ENCODE measurements around the gene PLEKHJ1. TPM values are rescaled to one million over a fixed set of nuclear protein-coding genes. Genes with fewer than 3 reads are reported as not detected.
A peak's percentile ranks its signal among the peaks of the same experiment; 100 is the strongest.

Gene PLEKHJ1
- total and polyA plus RNA-seq, 2 donors, result 62.0 to 97.7 TPM

DNA sequence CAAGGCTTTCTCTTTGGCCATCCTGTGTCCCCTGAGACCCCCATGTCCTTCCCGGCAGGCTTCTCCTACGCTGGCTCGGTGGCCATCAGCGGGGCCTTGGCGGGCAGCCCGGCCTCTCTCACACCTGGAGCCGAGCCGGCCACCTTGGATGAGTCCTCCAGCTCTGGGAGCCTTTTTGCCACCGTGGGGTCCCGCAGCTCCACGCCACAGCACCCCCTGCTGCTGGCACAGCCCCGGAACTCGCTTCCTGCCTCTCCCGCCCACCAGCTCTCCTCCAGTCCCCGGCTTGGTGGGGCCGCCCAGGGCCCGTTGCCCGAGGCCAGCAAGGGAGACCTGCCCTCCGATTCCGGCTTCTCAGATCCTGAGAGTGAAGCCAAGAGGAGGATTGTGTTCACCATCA is 14.2 kb downstream of the PLEKHJ1 start:
- Histone ChIP-seq H3K9me3 (ENCODE audit: control insufficient read depth in 2 of 2, insufficient read depth in 1 of 2, low read length in 1 of 2) (no peaks in the 10 kb centered on the region), H3K4me3 (ENCODE audit: low read length in 2 of 2) (no peak overlapping the region), H3K36me3 (ENCODE audit: control insufficient read depth in 2 of 2, insufficient read depth in 2 of 2, low read length in 1 of 2) (peaks cover 86 to 94% of the 10 kb centered on the region in 2 donors), H3K27me3 (ENCODE audit: control insufficient read depth in 2 of 2, insufficient read depth in 1 of 2, low read length in 1 of 2) (no peaks in the 10 kb centered on the region), H3K4me1 (ENCODE audit: control insufficient read depth in 2 of 2, insufficient read depth in 2 of 2, low read length in 2 of 2) (no peaks in the 10 kb centered on the region), H3K27ac (ENCODE audit: low read depth in 1 of 2, low read length in 1 of 2) (no peak overlapping the region)
- 97% methylated on average over 20 of the region's 20 CpGs for WGBS
- DNase-seq (ENCODE audit: low read depth in 6 of 9, low spot score in 9 of 9), result no peak

DNA sequence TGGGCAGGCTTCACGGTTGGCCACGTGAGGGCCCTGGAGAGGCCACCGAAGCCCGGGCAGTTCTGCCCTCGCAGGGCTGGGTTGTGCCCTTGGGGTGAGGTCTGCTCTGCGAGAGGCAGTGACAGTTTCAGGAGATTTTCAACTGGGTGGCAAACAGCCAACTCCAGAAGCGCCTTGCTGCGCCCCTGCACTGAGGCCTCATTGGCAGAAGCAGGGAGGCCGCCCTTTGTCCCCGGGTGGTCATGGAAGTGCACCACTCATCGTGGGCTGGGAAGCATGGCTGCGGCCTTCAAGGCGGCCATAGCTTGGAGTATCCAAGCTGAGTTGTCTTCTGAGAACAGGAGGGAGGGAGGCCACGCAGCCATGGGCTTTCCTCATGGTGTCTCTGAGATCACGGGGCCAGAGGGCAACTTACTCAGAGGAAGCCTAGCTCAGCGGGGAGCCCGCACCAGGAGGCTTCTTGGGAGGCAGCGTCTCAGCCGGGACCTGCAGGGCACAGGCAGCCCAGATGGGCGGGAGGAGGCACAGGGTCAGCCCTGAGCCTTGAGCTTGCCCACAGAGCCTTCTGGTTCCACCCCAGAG is 14.8 kb downstream of the PLEKHJ1 start:
- H3K9me3 ChIP-seq (ENCODE audit: control insufficient read depth in 2 of 2, insufficient read depth in 1 of 2, low read length in 1 of 2), result no peaks in the 10 kb centered on the region
- DNase-seq (ENCODE audit: low read depth in 6 of 9, low spot score in 9 of 9), result no peak
- H3K27ac ChIP-seq (ENCODE audit: low read depth in 1 of 2, low read length in 1 of 2), result no peak overlapping the region
- 98% methylated on average over 20 of the region's 20 CpGs for WGBS
- H3K27me3 ChIP-seq (ENCODE audit: control insufficient read depth in 2 of 2, insufficient read depth in 1 of 2, low read length in 1 of 2), result no peaks in the 10 kb centered on the region
- H3K4me3 ChIP-seq (ENCODE audit: low read length in 2 of 2), result no peak overlapping the region
- peaks cover 89 to 94% of the 10 kb centered on the region in 2 donors for H3K36me3 ChIP-seq (ENCODE audit: control insufficient read depth in 2 of 2, insufficient read depth in 2 of 2, low read length in 1 of 2)
- peaks cover 0 to 2% of the 10 kb centered on the region in 2 donors for H3K4me1 ChIP-seq (ENCODE audit: control insufficient read depth in 2 of 2, insufficient read depth in 2 of 2, low read length in 2 of 2)

- peaks cover 0 to 12% of the 10 kb centered on the region in 2 donors for H3K4me1 ChIP-seq (ENCODE audit: control insufficient read depth in 2 of 2, insufficient read depth in 2 of 2, low read length in 2 of 2)
- H3K27ac ChIP-seq (ENCODE audit: low read depth in 1 of 2, low read length in 1 of 2), result no peak overlapping the region
- H3K4me3 ChIP-seq (ENCODE audit: low read length in 2 of 2), result no peak overlapping the region
- DNase-seq (ENCODE audit: low read depth in 6 of 9, low spot score in 9 of 9), result no peak
- no peaks in the 10 kb centered on the region for H3K27me3 ChIP-seq (ENCODE audit: control insufficient read depth in 2 of 2, insufficient read depth in 1 of 2, low read length in 1 of 2)
- H3K36me3 ChIP-seq (ENCODE audit: control insufficient read depth in 2 of 2, insufficient read depth in 2 of 2, low read length in 1 of 2), result peaks cover 88 to 94% of the 10 kb centered on the region in 2 donors
- WGBS, result over 99% methylated on average over 21 of the region's 21 CpGs
- no peaks in the 10 kb centered on the region for H3K9me3 ChIP-seq (ENCODE audit: control insufficient read depth in 2 of 2, insufficient read depth in 1 of 2, low read length in 1 of 2)
These were observed 16.4 kb downstream of the PLEKHJ1 start for GRCh38 chr19:2219726-2220125.

DNA sequence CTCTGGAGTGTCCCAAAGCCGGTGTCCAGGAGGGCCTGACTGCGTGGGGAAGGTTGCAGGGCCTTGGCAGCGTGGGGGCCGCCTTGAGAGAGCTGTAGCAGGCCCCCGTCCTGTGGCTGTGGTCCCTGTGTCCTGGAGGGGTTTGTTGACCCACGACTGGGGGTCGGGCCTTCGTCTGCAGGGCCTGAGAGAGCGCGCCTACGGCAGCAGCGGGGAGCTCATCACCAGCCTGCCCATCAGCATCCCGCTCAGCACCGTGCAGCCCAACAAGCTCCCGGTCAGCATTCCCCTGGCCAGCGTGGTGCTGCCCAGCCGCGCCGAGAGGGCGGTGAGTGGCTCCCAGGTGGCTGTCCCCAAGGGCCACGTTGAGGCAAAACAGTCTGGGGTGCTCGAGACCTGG is 18.5 kb downstream of the PLEKHJ1 start:
- H3K4me1 ChIP-seq (ENCODE audit: control insufficient read depth in 2 of 2, insufficient read depth in 2 of 2, low read length in 2 of 2), result peaks cover 0 to 26% of the 10 kb centered on the region in 2 donors
- 98% methylated on average over 22 of the region's 22 CpGs for WGBS
- no peaks in the 10 kb centered on the region for H3K9me3 ChIP-seq (ENCODE audit: control insufficient read depth in 2 of 2, insufficient read depth in 1 of 2, low read length in 1 of 2)
- peaks cover 90 to 94% of the 10 kb centered on the region in 2 donors for H3K36me3 ChIP-seq (ENCODE audit: control insufficient read depth in 2 of 2, insufficient read depth in 2 of 2, low read length in 1 of 2)
- H3K4me3 ChIP-seq (ENCODE audit: low read length in 2 of 2), result no peak overlapping the region
- DNase-seq (ENCODE audit: low read depth in 6 of 9, low spot score in 9 of 9), result no peak
- no peak overlapping the region for H3K27ac ChIP-seq (ENCODE audit: low read depth in 1 of 2, low read length in 1 of 2)
- H3K27me3 ChIP-seq (ENCODE audit: control insufficient read depth in 2 of 2, insufficient read depth in 1 of 2, low read length in 1 of 2), result no peaks in the 10 kb centered on the region

GRCh38 chr19:2216361-2217225 is 19.5 kb downstream of the PLEKHJ1 start:
- DNase-seq (ENCODE audit: low read depth in 6 of 9, low spot score in 9 of 9), result no peak
- no peak overlapping the region for H3K27ac ChIP-seq (ENCODE audit: low read depth in 1 of 2, low read length in 1 of 2)
- no peaks in the 10 kb centered on the region for H3K27me3 ChIP-seq (ENCODE audit: control insufficient read depth in 2 of 2, insufficient read depth in 1 of 2, low read length in 1 of 2)
- no peak overlapping the region for H3K4me3 ChIP-seq (ENCODE audit: low read length in 2 of 2)
- peaks cover 0 to 26% of the 10 kb centered on the region in 2 donors for H3K4me1 ChIP-seq (ENCODE audit: control insufficient read depth in 2 of 2, insufficient read depth in 2 of 2, low read length in 2 of 2)
- 97% methylated on average over 43 of the region's 43 CpGs for WGBS
- peaks cover 89 to 95% of the 10 kb centered on the region in 2 donors for H3K36me3 ChIP-seq (ENCODE audit: control insufficient read depth in 2 of 2, insufficient read depth in 2 of 2, low read length in 1 of 2)
- no peaks in the 10 kb centered on the region for H3K9me3 ChIP-seq (ENCODE audit: control insufficient read depth in 2 of 2, insufficient read depth in 1 of 2, low read length in 1 of 2)

DNA sequence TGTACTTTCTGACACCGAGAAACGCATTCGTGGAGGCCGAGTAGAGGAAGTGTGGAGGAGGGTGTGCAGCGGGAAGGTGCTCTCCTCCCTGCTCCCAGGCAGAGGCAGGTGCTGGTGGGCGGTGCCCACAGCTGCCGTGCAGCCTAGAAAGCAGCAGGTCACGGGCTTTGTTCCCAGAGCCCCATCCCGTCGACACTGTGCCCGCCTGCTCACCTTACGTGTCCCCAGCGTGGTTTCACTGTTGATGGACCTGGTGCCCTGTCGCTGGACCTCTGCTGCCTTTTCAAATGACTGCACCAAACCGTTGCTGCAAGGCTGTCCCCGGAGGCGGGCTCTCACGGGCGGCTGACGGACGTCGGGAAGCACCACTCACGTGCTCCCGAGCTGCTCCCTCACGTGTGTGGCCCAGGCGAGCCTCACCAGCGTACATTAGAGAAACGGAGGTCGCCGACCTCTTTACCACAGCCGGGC is 20.8 kb downstream of the PLEKHJ1 start:
- Histone ChIP-seq H3K4me3 (ENCODE audit: low read length in 2 of 2) (no peak overlapping the region), H3K27me3 (ENCODE audit: control insufficient read depth in 2 of 2, insufficient read depth in 1 of 2, low read length in 1 of 2) (no peaks in the 10 kb centered on the region), H3K9me3 (ENCODE audit: control insufficient read depth in 2 of 2, insufficient read depth in 1 of 2, low read length in 1 of 2) (no peaks in the 10 kb centered on the region), H3K36me3 (ENCODE audit: control insufficient read depth in 2 of 2, insufficient read depth in 2 of 2, low read length in 1 of 2) (peaks cover 91 to 97% of the 10 kb centered on the region in 2 donors), H3K4me1 (ENCODE audit: control insufficient read depth in 2 of 2, insufficient read depth in 2 of 2, low read length in 2 of 2) (peaks cover 0 to 26% of the 10 kb centered on the region in 2 donors), H3K27ac (ENCODE audit: low read depth in 1 of 2, low read length in 1 of 2) (peak overlapping the region in 1 of 2 donors; percentile 42)
- WGBS, result 90% methylated on average over 31 of the region's 31 CpGs
- DNase-seq (ENCODE audit: low read depth in 6 of 9, low spot score in 9 of 9), result no peak

DNA sequence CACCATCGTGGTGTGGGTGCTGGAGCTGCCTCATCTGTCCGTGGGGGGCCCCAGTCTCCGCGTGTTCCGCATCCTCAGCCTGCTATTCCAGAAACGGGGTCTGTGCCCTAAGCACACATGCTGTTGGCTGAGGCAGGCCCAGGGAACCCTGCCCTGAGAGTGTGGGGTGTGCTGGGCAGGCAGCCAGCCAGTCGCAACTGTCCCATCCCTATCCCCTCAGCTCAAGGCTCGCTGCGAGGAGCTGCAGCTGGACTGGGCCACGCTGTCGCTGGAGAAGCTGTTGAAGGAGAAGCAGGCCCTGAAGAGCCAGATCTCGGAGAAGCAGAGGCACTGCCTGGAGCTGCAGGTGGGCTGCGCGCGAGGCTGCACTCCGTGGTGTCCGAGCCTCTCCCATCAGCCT is 21.9 kb downstream of the PLEKHJ1 start:
- Histone ChIP-seq H3K36me3 (ENCODE audit: control insufficient read depth in 2 of 2, insufficient read depth in 2 of 2, low read length in 1 of 2) (peaks cover 91 to 96% of the 10 kb centered on the region in 2 donors), H3K4me3 (ENCODE audit: low read length in 2 of 2) (no peak overlapping the region), H3K9me3 (ENCODE audit: control insufficient read depth in 2 of 2, insufficient read depth in 1 of 2, low read length in 1 of 2) (no peaks in the 10 kb centered on the region), H3K4me1 (ENCODE audit: control insufficient read depth in 2 of 2, insufficient read depth in 2 of 2, low read length in 2 of 2) (peaks cover 0 to 26% of the 10 kb centered on the region in 2 donors), H3K27me3 (ENCODE audit: control insufficient read depth in 2 of 2, insufficient read depth in 1 of 2, low read length in 1 of 2) (no peaks in the 10 kb centered on the region), H3K27ac (ENCODE audit: low read depth in 1 of 2, low read length in 1 of 2) (peak overlapping the region in 1 of 2 donors; percentile 49)
- DNase-seq (ENCODE audit: low read depth in 6 of 9, low spot score in 9 of 9), result no peak
- WGBS, result 98% methylated on average over 17 of the region's 17 CpGs

- no peak for DNase-seq (ENCODE audit: low read depth in 6 of 9, low spot score in 9 of 9)
These were observed 22.3 kb downstream of the PLEKHJ1 start for GRCh38 chr19:2213799-2214198.

More at GRCh38 chr19:2213799-2214198, 22.3 kb downstream of the PLEKHJ1 start:
- Histone ChIP-seq H3K36me3 (ENCODE audit: control insufficient read depth in 2 of 2, insufficient read depth in 2 of 2, low read length in 1 of 2) (peaks cover 91 to 96% of the 10 kb centered on the region in 2 donors), H3K27ac (ENCODE audit: low read depth in 1 of 2, low read length in 1 of 2) (no peak overlapping the region), H3K9me3 (ENCODE audit: control insufficient read depth in 2 of 2, insufficient read depth in 1 of 2, low read length in 1 of 2) (no peaks in the 10 kb centered on the region), H3K4me1 (ENCODE audit: control insufficient read depth in 2 of 2, insufficient read depth in 2 of 2, low read length in 2 of 2) (peaks cover 0 to 26% of the 10 kb centered on the region in 2 donors), H3K27me3 (ENCODE audit: control insufficient read depth in 2 of 2, insufficient read depth in 1 of 2, low read length in 1 of 2) (no peaks in the 10 kb centered on the region), H3K4me3 (ENCODE audit: low read length in 2 of 2) (no peak overlapping the region)
- WGBS, result 92% methylated on average over 26 of the region's 26 CpGs

Data from thymus (tissue), 11 donors.